Osteocyte (in vitro differentiated cells): ENCODE data around the gene ANO6. TPM values are rescaled to one million over a fixed set of nuclear protein-coding genes. Genes with fewer than 3 reads are reported as not detected.

Source experiments
- DNase-seq: peaks from one replicate; pipeline ENCODE4 v3.0.0; 2021; ENCODE audit warnings: mixed read lengths; ENCODE audit not compliant: unreplicated experiment; ENCODE audit errors: extremely low spot score
- H3K27ac Mint-ChIP-seq: one replicate; pipeline ENCODE4 v1.8.0; 2021; ENCODE audit warnings: mild to moderate bottlenecking, mixed read lengths; ENCODE audit not compliant: unreplicated experiment
- H3K27me3 Mint-ChIP-seq: one replicate; pipeline ENCODE4 v1.8.0; 2021; ENCODE audit warnings: mixed read lengths; ENCODE audit not compliant: unreplicated experiment
- H3K36me3 Mint-ChIP-seq: one replicate; pipeline ENCODE4 v1.8.0; 2021; ENCODE audit warnings: mixed read lengths; ENCODE audit not compliant: unreplicated experiment
- H3K4me1 Mint-ChIP-seq: one replicate; pipeline ENCODE4 v1.8.0; 2021; ENCODE audit warnings: mixed read lengths; ENCODE audit not compliant: unreplicated experiment
- H3K4me3 Mint-ChIP-seq: one replicate; pipeline ENCODE4 v1.8.0; 2021; ENCODE audit warnings: mild to moderate bottlenecking, moderate library complexity, mixed read lengths; ENCODE audit not compliant: unreplicated experiment
- H3K9me3 Mint-ChIP-seq: one replicate; pipeline ENCODE4 v1.8.0; 2021; ENCODE audit warnings: mixed read lengths; ENCODE audit not compliant: unreplicated experiment
- total RNA-seq: library from RNA; stranded (reverse); gene quantifications from 2 replicates; pipeline ENCODE4 v1.2.1, GENCODE V29; 2021
- TF ChIP-seq, protein P1 (sequence below): fragments of 200-600 bp; sonication (generic); IDR thresholded peaks from 2 replicates; pipeline ENCODE4 v1.5.0; 2021; ENCODE audit warnings: antibody characterized with exemption, mild to moderate bottlenecking, moderate library complexity

Gene ANO6
- total RNA-seq, 1 donor from 2014 or later: 65.5 TPM

- TF ChIP-seq, protein P1, sequence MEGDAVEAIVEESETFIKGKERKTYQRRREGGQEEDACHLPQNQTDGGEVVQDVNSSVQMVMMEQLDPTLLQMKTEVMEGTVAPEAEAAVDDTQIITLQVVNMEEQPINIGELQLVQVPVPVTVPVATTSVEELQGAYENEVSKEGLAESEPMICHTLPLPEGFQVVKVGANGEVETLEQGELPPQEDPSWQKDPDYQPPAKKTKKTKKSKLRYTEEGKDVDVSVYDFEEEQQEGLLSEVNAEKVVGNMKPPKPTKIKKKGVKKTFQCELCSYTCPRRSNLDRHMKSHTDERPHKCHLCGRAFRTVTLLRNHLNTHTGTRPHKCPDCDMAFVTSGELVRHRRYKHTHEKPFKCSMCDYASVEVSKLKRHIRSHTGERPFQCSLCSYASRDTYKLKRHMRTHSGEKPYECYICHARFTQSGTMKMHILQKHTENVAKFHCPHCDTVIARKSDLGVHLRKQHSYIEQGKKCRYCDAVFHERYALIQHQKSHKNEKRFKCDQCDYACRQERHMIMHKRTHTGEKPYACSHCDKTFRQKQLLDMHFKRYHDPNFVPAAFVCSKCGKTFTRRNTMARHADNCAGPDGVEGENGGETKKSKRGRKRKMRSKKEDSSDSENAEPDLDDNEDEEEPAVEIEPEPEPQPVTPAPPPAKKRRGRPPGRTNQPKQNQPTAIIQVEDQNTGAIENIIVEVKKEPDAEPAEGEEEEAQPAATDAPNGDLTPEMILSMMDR: no peak
- Mint-ChIP-seq H3K4me3 (no peak overlapping the region), H3K4me1 (peaks cover 1% of the 10 kb centered on the region), H3K36me3 (peaks cover 41% of the 10 kb centered on the region), H3K27ac (no peak overlapping the region), H3K9me3 (no peaks in the 10 kb centered on the region), H3K27me3 (no peaks in the 10 kb centered on the region)
- no peak for DNase-seq
Observed at GRCh38 chr12:45434094-45434493, 218.2 kb downstream of the ANO6 start.

GRCh38 chr12:45435945-45436710 lies 220.2 kb downstream of the ANO6 start:
- no peaks in the 10 kb centered on the region for H3K27me3 Mint-ChIP-seq
- H3K36me3 Mint-ChIP-seq: peaks cover 25% of the 10 kb centered on the region
- TF ChIP-seq, protein P1: no peak
- peaks cover 1% of the 10 kb centered on the region for H3K4me1 Mint-ChIP-seq
- H3K4me3 Mint-ChIP-seq: no peak overlapping the region
- H3K27ac Mint-ChIP-seq: no peak overlapping the region
- no peak for DNase-seq
- H3K9me3 Mint-ChIP-seq: peaks cover 2% of the 10 kb centered on the region

DNA sequence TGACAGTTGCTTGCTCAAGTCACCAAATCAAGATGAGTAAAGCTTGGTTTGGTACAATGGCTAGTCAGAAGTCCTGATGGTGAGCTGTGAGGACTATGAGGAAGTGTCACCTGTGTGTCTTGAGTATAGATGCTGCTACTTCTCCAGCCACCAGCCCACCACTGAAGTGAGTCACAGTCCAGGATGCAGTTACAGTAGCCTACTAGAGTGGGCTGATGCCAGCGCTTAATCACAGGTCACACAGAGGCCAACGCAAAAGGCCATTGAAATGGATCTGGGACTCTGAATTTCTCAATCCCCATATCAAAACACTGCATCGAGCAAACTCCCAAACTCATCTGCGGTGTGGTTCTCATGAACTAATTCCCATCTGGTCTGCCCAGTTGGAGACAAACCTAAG lies 223.1 kb downstream of the ANO6 start:
- Mint-ChIP-seq H3K27ac (no peak overlapping the region), H3K27me3 (no peaks in the 10 kb centered on the region), H3K4me1 (peaks cover 1% of the 10 kb centered on the region), H3K9me3 (peaks cover 20% of the 10 kb centered on the region), H3K4me3 (no peak overlapping the region), H3K36me3 (peaks cover 6% of the 10 kb centered on the region)
- no peak for DNase-seq
- TF ChIP-seq, protein P1: no peak

DNA sequence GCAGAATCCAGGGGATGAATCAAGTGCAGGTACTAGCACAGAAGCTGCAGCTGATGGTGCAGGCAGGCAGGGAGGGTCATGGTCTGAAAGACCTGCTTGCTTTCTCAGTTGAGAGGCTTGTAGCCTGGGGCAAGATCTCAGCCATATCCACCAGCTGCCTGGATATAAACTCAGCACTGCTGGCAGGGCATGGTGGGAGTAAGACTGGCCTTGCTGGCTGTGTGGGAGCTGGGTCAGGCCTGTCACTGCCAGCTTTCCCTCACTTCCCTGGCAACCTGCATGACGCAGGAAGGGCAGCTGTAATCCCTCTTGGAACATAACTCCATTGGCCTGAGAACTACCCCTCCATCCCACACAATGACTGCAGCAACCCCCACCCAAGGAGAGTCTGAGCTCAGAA lies 230.1 kb downstream of the ANO6 start:
- H3K4me3 Mint-ChIP-seq: no peak overlapping the region
- H3K27ac Mint-ChIP-seq: no peak overlapping the region
- H3K27me3 Mint-ChIP-seq: peaks cover 19% of the 10 kb centered on the region
- TF ChIP-seq, protein P1: no peak
- H3K36me3 Mint-ChIP-seq: peaks cover 9% of the 10 kb centered on the region
- H3K9me3 Mint-ChIP-seq: peaks cover 58% of the 10 kb centered on the region
- no peaks in the 10 kb centered on the region for H3K4me1 Mint-ChIP-seq
- no peak for DNase-seq

- Mint-ChIP-seq H3K4me3 (no peak overlapping the region), H3K4me1 (peaks cover 7% of the 10 kb centered on the region)
- DNase-seq: no peak
Observed at GRCh38 chr12:45458238-45458637, 242.3 kb downstream of the ANO6 start.

More at GRCh38 chr12:45458238-45458637, 242.3 kb downstream of the ANO6 start:
- Mint-ChIP-seq H3K36me3 (no peaks in the 10 kb centered on the region), H3K27ac (no peak overlapping the region), H3K9me3 (no peaks in the 10 kb centered on the region), H3K27me3 (peaks cover 24% of the 10 kb centered on the region)
- TF ChIP-seq, protein P1: no peak
